Endothelial cell of umbilical vein (primary cell): ENCODE data around the gene MYL3. TPM values are rescaled to one million over a fixed set of nuclear protein-coding genes. Genes with fewer than 3 reads are reported as not detected.

Source experiments
- BruUV-seq: library from RNA; stranded (reverse); fragments of 400-500 nt; replicated peaks from 2 replicates; lab custom pipeline; 2021; lab: Mats Ljungman, UMichigan
- CTCF ChIA-PET: fragments of 300-600, 350-600 bp; sonication (Branson Sonifier 250); formaldehyde crosslinking; loops from one replicate; lab custom pipeline; 2021; ENCODE audit warnings: antibody characterized with exemption, inconsistent platforms; lab: Charles Lee
- POLR2A ChIA-PET: fragments of 300-600, 350-600 bp; sonication (Branson Sonifier 250); formaldehyde crosslinking; loops from one replicate; lab custom pipeline; 2021; ENCODE audit warnings: antibody characterized with exemption, inconsistent platforms; lab: Charles Lee
- DNase-seq: peaks from one replicate; pipeline ENCODE4 v3.0.0-alpha.2; 2011; ENCODE audit warnings: low read depth, low spot score
- FAIRE-seq: peaks from 2 replicates; lab custom pipeline; 2011; peaks lifted over from hg19 to GRCh38; lab: Jason Lieb, UNC
- H2AFZ ChIP-seq: 2 replicates; pipeline ENCODE4 v1.6.0; 2012; ENCODE audit warnings: low read depth, low read length, control low read depth, inconsistent platforms
- H3K27ac ChIP-seq: 2 replicates; pipeline ENCODE4 v1.5.1; 2011; ENCODE audit warnings: low read depth, mild to moderate bottlenecking, control low read depth, low read length, moderate library complexity; ENCODE audit not compliant: insufficient read depth
- H3K27me3 ChIP-seq, 2 experiments: 2 replicates each; pipeline versions ENCODE4 v1.6.0 to v1.6.1; 2011; ENCODE audit warnings: low read length in 2 of 2, mixed read lengths in 1 of 2; ENCODE audit not compliant: control insufficient read depth in 2 of 2, insufficient read depth in 2 of 2
- H3K36me3 ChIP-seq, 2 experiments: 2 replicates in 1 of 2; 3 replicates in 1 of 2; pipeline ENCODE4 v1.5.1; 2011; ENCODE audit warnings: low read length in 2 of 2, mild to moderate bottlenecking in 1 of 2, moderate library complexity in 1 of 2; ENCODE audit not compliant: control insufficient read depth in 2 of 2, insufficient read depth in 2 of 2; ENCODE audit errors: extremely low read depth in 1 of 2
- H3K4me1 ChIP-seq: 3 replicates; pipeline ENCODE4 v1.5.1; 2011; ENCODE audit warnings: mild to moderate bottlenecking, low read length; ENCODE audit not compliant: control insufficient read depth, insufficient read depth; ENCODE audit errors: extremely low read depth
- H3K4me2 ChIP-seq: 2 replicates; pipeline ENCODE4 v1.6.1; 2011; ENCODE audit warnings: low read length, control low read depth, mixed read lengths; ENCODE audit not compliant: insufficient read depth
- H3K4me3 ChIP-seq, 3 experiments: fragments of 200-600 bp in 1 of 3; sonication (generic), shearing (Covaris generic) in 1 of 3; replicated peaks in 1 of 3; 2 replicates each; pipeline ENCODE4 v1.5.1; 2011 to 2016; ENCODE audit warnings: control low read depth in 3 of 3, low read length in 3 of 3, mild to moderate bottlenecking in 2 of 3, inconsistent platforms in 1 of 3, low read depth in 1 of 3, moderate library complexity in 1 of 3; ENCODE audit not compliant: insufficient read depth in 1 of 3
- H3K79me2 ChIP-seq: 2 replicates; pipeline ENCODE4 v1.6.0; 2012; ENCODE audit warnings: low read length, inconsistent platforms; ENCODE audit not compliant: control insufficient read depth, insufficient read depth
- H3K9ac ChIP-seq: replicated peaks from 2 replicates; pipeline ENCODE3; 2011; ENCODE audit warnings: low read length, control low read depth; ENCODE audit not compliant: insufficient read depth; ENCODE audit errors: extremely low read depth
- H3K9me1 ChIP-seq: replicated peaks from 3 replicates; pipeline ENCODE4 v1.6.0; 2011; ENCODE audit warnings: mild to moderate bottlenecking, low read length; ENCODE audit not compliant: control insufficient read depth, insufficient read depth; ENCODE audit errors: extremely low read depth
- H3K9me3 ChIP-seq: replicated peaks from 2 replicates; pipeline ENCODE4 v1.5.1; 2012; ENCODE audit warnings: low read length, inconsistent platforms; ENCODE audit not compliant: control insufficient read depth, insufficient read depth
- H4K20me1 ChIP-seq: replicated peaks from 2 replicates; pipeline ENCODE3; 2011; ENCODE audit warnings: mild to moderate bottlenecking, low read length; ENCODE audit not compliant: control insufficient read depth, insufficient read depth; ENCODE audit errors: extremely low read depth
- EZH2 ChIP-seq: IDR thresholded peaks from 2 replicates; pipeline ENCODE4 v1.6.1; 2012; ENCODE audit warnings: borderline replicate concordance, low read depth, mild to moderate bottlenecking, moderate library complexity, low read length, inconsistent platforms; ENCODE audit not compliant: severe bottlenecking
- FOS ChIP-seq: IDR thresholded peaks from 2 replicates; pipeline ENCODE4 v1.6.1; 2011; ENCODE audit warnings: mild to moderate bottlenecking, low read length, moderate library complexity, borderline replicate concordance; ENCODE audit not compliant: insufficient read depth
- GATA2 ChIP-seq: IDR thresholded peaks from 2 replicates; pipeline ENCODE4 v1.7.0; 2011; ENCODE audit warnings: low read depth, mild to moderate bottlenecking, moderate library complexity, mixed read lengths, low read length; ENCODE audit not compliant: insufficient read length, insufficient read depth
- JUN ChIP-seq: IDR thresholded peaks from 2 replicates; pipeline ENCODE4 v1.6.1; 2011; ENCODE audit warnings: borderline replicate concordance, low read depth; ENCODE audit not compliant: insufficient read length, insufficient read depth
- MYC ChIP-seq: IDR thresholded peaks from one replicate; pipeline ENCODE4 v1.6.1; 2011; ENCODE audit warnings: mild to moderate bottlenecking, low read depth, low read length
- POLR2A ChIP-seq: IDR thresholded peaks from 2 replicates; pipeline ENCODE4 v1.6.1; 2012; ENCODE audit warnings: low read depth, mild to moderate bottlenecking, control low read depth, low read length
- POLR2AphosphoS5 ChIP-seq: IDR thresholded peaks from 2 replicates; pipeline ENCODE4 v1.6.1; 2012; ENCODE audit warnings: low read depth, mild to moderate bottlenecking, control low read depth, low read length, moderate library complexity; ENCODE audit not compliant: insufficient read depth
- dilution Hi-C: fragments of 300-500 bp; cut with MboI; formaldehyde crosslinking; loops from one replicate; pipeline ENCODE4 v1.15.0; 2019; ENCODE audit warnings: low sequenced_read_pairs; ENCODE audit not compliant: extremely low pct_ligation_motif_present
- intact Hi-C: fragments of 100-400 bp; cut with micrococcal nuclease; formaldehyde crosslinking; loops from one replicate; pipeline ENCODE4 v1.10.0; 2022
- polyA plus RNA-seq, 4 experiments: library from polyadenylated mRNA; depleted of rRNA in 3 of 4; stranded (reverse) in 3 of 4; unstranded in 1 of 4; fragments of >200 nt; gene quantifications; 2 replicates each; pipeline versions ENCODE4 v1.2.1 to v1.2.3, GENCODE V29; 2011 to 2012; ENCODE audit warnings: missing spikeins in 1 of 4
- total RNA-seq: library from RNA; stranded (reverse); gene quantifications from 2 replicates; pipeline ENCODE4 v1.2.3, GENCODE V29; 2021
- TF ChIP-seq, protein P1 (sequence below), 2 donors: IDR thresholded peaks; 1 replicate in 1 of 2; 2 replicates in 1 of 2; pipeline ENCODE4 v1.5.1; 2011; ENCODE audit warnings: low read length in 2 of 2, mild to moderate bottlenecking in 2 of 2, moderate library complexity in 2 of 2, control low read depth in 1 of 2, inconsistent platforms in 1 of 2, low read depth in 1 of 2; ENCODE audit not compliant: insufficient read depth in 1 of 2; ENCODE audit errors: extremely low read depth in 1 of 2
- TF ChIP-seq, protein P2 (sequence below): IDR thresholded peaks from 2 replicates; pipeline ENCODE4 v1.6.1; 2011; ENCODE audit not compliant: insufficient read depth, insufficient read length

Gene MYL3
- total and polyA plus RNA-seq, 2 donors (not counting 3 experiments of a cell fraction or from before 2014, with no cell fraction given) = not detected

DNA sequence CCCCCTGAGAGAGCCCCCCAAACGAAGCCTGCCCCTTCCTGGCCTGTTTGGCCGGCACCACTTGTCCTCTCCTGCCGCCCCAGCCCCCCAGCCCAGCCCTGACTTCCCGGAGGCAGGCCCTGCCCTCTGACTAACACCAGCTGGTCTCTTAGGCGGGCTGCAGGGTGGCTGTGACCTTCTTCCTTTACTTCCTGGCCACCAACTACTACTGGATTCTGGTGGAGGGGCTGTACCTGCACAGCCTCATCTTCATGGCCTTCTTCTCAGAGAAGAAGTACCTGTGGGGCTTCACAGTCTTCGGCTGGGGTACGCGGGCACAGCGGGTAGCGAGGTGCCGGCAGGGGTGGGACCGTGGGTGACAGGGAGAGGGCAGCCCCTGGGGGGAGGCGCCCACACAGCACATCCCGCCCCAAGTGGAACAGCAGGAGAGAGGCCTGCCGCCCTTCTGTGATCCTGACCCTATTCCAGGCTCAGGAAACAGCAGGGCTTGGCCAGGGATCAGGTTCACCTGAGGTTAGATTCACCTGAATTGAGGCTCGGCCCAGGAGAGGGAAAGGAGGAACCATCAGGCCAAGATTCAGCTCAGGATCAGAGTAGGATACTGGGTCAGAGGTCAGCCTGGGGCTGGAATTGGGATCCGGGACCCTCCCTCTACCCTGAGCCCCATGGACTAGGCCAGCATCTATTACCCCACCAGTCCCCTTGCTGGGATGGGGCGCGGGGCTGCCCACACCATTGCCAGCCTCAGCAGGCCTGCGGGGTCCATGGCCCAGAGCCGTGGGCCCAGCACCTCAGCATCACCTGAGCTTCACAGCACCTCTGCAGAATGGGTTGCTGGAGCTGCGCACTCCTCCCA, 36.1 kb upstream of the MYL3 start:
- POLR2A ChIA-PET = no interaction called here
- no peak for FAIRE-seq

More for the DNA sequence above, 36.1 kb upstream of the MYL3 start:
- CTCF ChIA-PET = interaction anchor here (1.0 to 2.4 kb wide), 8 partner anchors 10 to 424 kb away, joined by 3 to 15 read pairs (median 3); no protein-coding TSS in a partner anchor
- Histone ChIP-seq H3K27ac (no peak overlapping the region), H3K9me3 (no peaks in the 10 kb centered on the region), H3K4me3 (no peak overlapping the region), H2AFZ (peak overlapping the region; percentile 43), H3K9me1 (no peaks in the 10 kb centered on the region), H3K9ac (no peak overlapping the region), H4K20me1 (no peaks in the 10 kb centered on the region), H3K79me2 (no peaks in the 10 kb centered on the region), H3K36me3 (no peaks in the 10 kb centered on the region), H3K4me1 (peaks cover 8% of the 10 kb centered on the region), H3K27me3 (no peaks in the 10 kb centered on the region), H3K4me2 (no peak overlapping the region)
- dilution Hi-C loops (no loop called here), intact Hi-C loops (loop anchor here (10.0 kb wide), 1 partner anchor 415 kb away; no protein-coding TSS in a partner anchor)
- no peak for DNase-seq
- no TSS peak for BruUV-seq
- no peak for TF ChIP-seq JUN
- TF ChIP-seq GATA2 = no peak
- TF ChIP-seq, protein P1, sequence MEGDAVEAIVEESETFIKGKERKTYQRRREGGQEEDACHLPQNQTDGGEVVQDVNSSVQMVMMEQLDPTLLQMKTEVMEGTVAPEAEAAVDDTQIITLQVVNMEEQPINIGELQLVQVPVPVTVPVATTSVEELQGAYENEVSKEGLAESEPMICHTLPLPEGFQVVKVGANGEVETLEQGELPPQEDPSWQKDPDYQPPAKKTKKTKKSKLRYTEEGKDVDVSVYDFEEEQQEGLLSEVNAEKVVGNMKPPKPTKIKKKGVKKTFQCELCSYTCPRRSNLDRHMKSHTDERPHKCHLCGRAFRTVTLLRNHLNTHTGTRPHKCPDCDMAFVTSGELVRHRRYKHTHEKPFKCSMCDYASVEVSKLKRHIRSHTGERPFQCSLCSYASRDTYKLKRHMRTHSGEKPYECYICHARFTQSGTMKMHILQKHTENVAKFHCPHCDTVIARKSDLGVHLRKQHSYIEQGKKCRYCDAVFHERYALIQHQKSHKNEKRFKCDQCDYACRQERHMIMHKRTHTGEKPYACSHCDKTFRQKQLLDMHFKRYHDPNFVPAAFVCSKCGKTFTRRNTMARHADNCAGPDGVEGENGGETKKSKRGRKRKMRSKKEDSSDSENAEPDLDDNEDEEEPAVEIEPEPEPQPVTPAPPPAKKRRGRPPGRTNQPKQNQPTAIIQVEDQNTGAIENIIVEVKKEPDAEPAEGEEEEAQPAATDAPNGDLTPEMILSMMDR (IDR thresholded peaks at IDR 0.05; ENCODE audit: extremely low read depth in 1 of 2, insufficient read depth in 1 of 2, low read depth in 1 of 2, low read length in 2 of 2) = no peak
- no peak for TF ChIP-seq MYC
- TF ChIP-seq EZH2 = no peak
- no peak for TF ChIP-seq POLR2AphosphoS5
- TF ChIP-seq FOS = no peak
- TF ChIP-seq, protein P2, sequence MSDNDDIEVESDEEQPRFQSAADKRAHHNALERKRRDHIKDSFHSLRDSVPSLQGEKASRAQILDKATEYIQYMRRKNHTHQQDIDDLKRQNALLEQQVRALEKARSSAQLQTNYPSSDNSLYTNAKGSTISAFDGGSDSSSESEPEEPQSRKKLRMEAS = no peak
- no peak for TF ChIP-seq POLR2A
